Gastrocnemius medialis (tissue), 4 donors: Measurements from ENCODE around the gene TBCCD1. TPM values are rescaled to one million over a fixed set of nuclear protein-coding genes. Genes with fewer than 3 reads are reported as not detected.

Source experiments
- ATAC-seq, 2 donors: fragments of 150-250 bp; one replicate each; pipeline ENCODE4 v1.9.1; 2016
- DNase-seq, 2 donors: peaks; one replicate each; pipeline ENCODE4 v3.0.0-alpha.2; 2019
- H3K27ac ChIP-seq, 4 donors: fragments of 200-600 bp; sonication (generic); 1 replicate in 1 of 4; 2 replicates in 3 of 4; pipeline ENCODE4 v1.5.1; 2016 to 2018; ENCODE audit warnings: mild to moderate bottlenecking in 2 of 4, moderate library complexity in 1 of 4
- H3K27me3 ChIP-seq, 3 donors: fragments of 200-600 bp; sonication (generic) in 2 of 3; 1 replicate in 1 of 3; 2 replicates in 2 of 3; pipeline versions ENCODE4 v1.5.1 to v1.6.0; 2016 to 2019; ENCODE audit warnings: mild to moderate bottlenecking in 1 of 3, moderate library complexity in 1 of 3
- H3K36me3 ChIP-seq, 2 donors: fragments of 200-600 bp; sonication (generic) in 1 of 2; one replicate each; pipeline ENCODE4 v1.5.1; 2017 to 2018
- H3K4me1 ChIP-seq, 2 donors: fragments of 200-600 bp; sonication (generic) in 1 of 2; one replicate each; pipeline ENCODE4 v1.5.1; 2016 to 2017; ENCODE audit warnings: mild to moderate bottlenecking in 2 of 2
- H3K4me3 ChIP-seq, 4 donors: fragments of 200-600 bp; sonication (generic) in 3 of 4; 1 replicate in 1 of 4; 2 replicates in 3 of 4; pipeline ENCODE4 v1.5.1; 2016 to 2019; ENCODE audit warnings: mild to moderate bottlenecking in 2 of 4
- H3K9me3 ChIP-seq, 3 donors: fragments of 200-600 bp; sonication (generic) in 2 of 3; 1 replicate in 1 of 3; 2 replicates in 2 of 3; pipeline ENCODE4 v1.5.1; 2016 to 2019
- POLR2A ChIP-seq, 2 donors: fragments of 450-650 bp; IDR thresholded peaks; one replicate each; pipeline ENCODE4 v1.6.1; 2017; ENCODE audit warnings: antibody characterized with exemption in 2 of 2, mild to moderate bottlenecking in 2 of 2, moderate library complexity in 2 of 2
- in situ Hi-C, 4 donors: fragments of 200-750 bp; cut with MboI; loops; one replicate each; pipeline versions ENCODE4 v1.15.0 to v1.8.0; 2017; ENCODE audit warnings: low sequenced_read_pairs in 4 of 4
- intact Hi-C: fragments of 100-400 bp; cut with DNase I; formaldehyde crosslinking; loops from one replicate; pipeline ENCODE4 v1.15.1; 2023; ENCODE audit warnings: low total_unique reads
- total RNA-seq, 4 donors: library from RNA; depleted of rRNA; stranded (reverse); fragments of >200 nt; gene quantifications; one replicate each; pipeline versions ENCODE4 v1.1.0 to v1.2.3, GENCODE V29; 2016
- TF ChIP-seq, protein P1 (sequence below), 5 experiments: fragments of 450-650 bp in 3 of 5; fragments of 200-600 bp in 2 of 5; sonication (generic) in 2 of 5; IDR thresholded peaks in 4 of 5; conservative IDR thresholded peaks in 1 of 5; 1 replicate in 4 of 5; 2 replicates in 1 of 5; pipeline ENCODE4 v1.5.1; 2016 to 2019; ENCODE audit warnings: antibody characterized with exemption in 5 of 5, mild to moderate bottlenecking in 3 of 5, moderate library complexity in 3 of 5

Gene TBCCD1
- total RNA-seq, 4 donors from 2014 or later = 7.3 to 10.7 (median 8.0) TPM

DNA sequence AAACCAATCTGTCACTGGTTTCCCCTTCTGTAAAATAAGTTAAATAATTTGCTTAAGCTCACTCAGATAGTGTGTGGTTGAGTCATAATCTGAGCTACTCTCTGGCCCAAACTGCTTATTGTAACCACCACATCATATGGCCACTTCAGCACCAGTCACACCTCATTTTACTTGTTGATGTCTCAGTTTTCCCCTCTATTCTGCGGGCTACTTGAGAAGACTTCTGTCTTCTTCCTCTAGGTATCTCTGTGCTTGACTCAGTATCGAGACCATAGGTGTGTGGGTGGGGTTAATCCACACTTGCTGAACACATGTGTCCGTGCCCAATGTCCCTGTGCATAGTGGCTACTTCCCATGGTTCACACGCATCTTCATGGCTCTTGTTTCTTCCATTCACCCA lies 55.9 kb downstream of the TBCCD1 start:
- intact Hi-C loops = no loop called here
- TF ChIP-seq POLR2A (IDR thresholded peaks at IDR 0.05) = no peak
- TF ChIP-seq, protein P1, sequence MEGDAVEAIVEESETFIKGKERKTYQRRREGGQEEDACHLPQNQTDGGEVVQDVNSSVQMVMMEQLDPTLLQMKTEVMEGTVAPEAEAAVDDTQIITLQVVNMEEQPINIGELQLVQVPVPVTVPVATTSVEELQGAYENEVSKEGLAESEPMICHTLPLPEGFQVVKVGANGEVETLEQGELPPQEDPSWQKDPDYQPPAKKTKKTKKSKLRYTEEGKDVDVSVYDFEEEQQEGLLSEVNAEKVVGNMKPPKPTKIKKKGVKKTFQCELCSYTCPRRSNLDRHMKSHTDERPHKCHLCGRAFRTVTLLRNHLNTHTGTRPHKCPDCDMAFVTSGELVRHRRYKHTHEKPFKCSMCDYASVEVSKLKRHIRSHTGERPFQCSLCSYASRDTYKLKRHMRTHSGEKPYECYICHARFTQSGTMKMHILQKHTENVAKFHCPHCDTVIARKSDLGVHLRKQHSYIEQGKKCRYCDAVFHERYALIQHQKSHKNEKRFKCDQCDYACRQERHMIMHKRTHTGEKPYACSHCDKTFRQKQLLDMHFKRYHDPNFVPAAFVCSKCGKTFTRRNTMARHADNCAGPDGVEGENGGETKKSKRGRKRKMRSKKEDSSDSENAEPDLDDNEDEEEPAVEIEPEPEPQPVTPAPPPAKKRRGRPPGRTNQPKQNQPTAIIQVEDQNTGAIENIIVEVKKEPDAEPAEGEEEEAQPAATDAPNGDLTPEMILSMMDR (IDR thresholded peaks at IDR 0.05 in 4 of 5, conservative IDR thresholded peaks at IDR 0.05 in 1 of 5) = no peak
- H3K27ac ChIP-seq = no peak overlapping the region
- no peaks in the 10 kb centered on the region for H3K9me3 ChIP-seq
- no peaks in the 10 kb centered on the region for H3K36me3 ChIP-seq
- no peak for ATAC-seq
- in situ Hi-C loops = no loop called here
- no peaks in the 10 kb centered on the region for H3K4me1 ChIP-seq
- DNase-seq = no peak
- H3K4me3 ChIP-seq = no peak overlapping the region
- H3K27me3 ChIP-seq = peaks cover 0 to 7% (median 0%) of the 10 kb centered on the region in 3 donors

DNA sequence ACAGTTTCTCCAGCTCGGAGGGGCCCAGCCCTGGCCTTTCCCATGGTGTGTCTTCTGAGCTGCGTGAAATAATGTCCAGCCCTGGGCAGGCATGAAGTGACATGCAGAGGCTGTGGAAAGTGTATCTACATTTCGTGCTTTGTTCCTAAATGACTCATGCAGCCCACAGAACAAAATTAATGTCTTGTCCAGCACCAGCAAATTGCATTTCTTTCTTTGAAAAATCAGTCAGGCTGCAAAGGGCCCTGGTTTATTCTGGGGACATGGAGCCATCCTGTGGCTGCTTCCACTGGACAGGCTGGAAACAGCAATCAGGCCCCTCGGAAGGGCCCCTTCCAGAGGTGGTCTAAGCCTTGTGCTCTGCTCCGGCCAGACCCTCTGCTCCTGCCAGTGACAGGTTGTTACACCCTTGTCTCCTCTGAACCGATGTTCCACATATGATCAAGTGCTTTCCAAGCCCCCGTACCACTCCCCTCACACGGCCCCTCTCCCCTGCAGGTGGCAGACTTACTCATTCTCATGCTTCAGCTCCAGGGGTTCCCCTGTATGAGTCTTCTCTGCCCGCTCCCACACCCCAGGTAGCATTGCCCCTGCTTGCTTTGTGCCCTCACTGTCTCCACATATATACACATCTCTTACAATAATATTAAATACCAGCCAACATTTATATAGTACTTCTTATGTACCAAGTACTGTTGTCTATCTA lies 56.6 kb downstream of the TBCCD1 start:
- no peak overlapping the region for H3K4me3 ChIP-seq
- H3K4me1 ChIP-seq = no peaks in the 10 kb centered on the region
- TF ChIP-seq, protein P1 (IDR thresholded peaks at IDR 0.05 in 4 of 5, conservative IDR thresholded peaks at IDR 0.05 in 1 of 5) = no peak
- no peak for TF ChIP-seq POLR2A (IDR thresholded peaks at IDR 0.05)
- in situ Hi-C loops (no loop called here), intact Hi-C loops (no loop called here)
- no peak overlapping the region for H3K27ac ChIP-seq
- no peaks in the 10 kb centered on the region for H3K36me3 ChIP-seq
- no peaks in the 10 kb centered on the region for H3K9me3 ChIP-seq
- peaks cover 0 to 7% (median 0%) of the 10 kb centered on the region in 3 donors for H3K27me3 ChIP-seq
- no peak for DNase-seq
- ATAC-seq = no peak

DNA sequence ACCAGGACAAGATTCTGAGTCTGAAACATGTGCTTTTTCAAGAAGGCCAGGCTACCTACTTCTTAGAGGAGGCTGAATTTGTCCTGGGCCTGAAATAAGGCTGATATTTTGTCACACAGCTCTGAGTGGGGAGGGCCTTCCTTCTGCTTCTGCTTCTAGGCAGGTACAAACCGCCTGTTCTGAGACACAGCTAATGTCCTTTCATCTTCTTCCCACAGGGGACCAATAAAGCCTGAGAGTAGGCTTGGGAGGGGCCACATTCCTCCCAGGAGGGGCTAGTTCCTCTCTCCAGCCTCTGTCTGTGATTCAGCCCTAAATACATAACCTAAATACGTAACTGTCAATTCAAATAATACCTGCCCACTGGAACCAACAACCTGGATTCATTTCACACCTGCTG lies 57.7 kb downstream of the TBCCD1 start:
- Histone ChIP-seq H3K27ac (no peak overlapping the region), H3K4me1 (no peaks in the 10 kb centered on the region), H3K36me3 (no peaks in the 10 kb centered on the region), H3K27me3 (peaks cover 0 to 7% (median 0%) of the 10 kb centered on the region in 3 donors), H3K9me3 (no peaks in the 10 kb centered on the region), H3K4me3 (no peak overlapping the region)
- ATAC-seq (no peak), DNase-seq (no peak)
- TF ChIP-seq, protein P1 (IDR thresholded peaks at IDR 0.05 in 4 of 5, conservative IDR thresholded peaks at IDR 0.05 in 1 of 5) = no peak
- no peak for TF ChIP-seq POLR2A (IDR thresholded peaks at IDR 0.05)
- in situ Hi-C loops (no loop called here), intact Hi-C loops (no loop called here)

DNA sequence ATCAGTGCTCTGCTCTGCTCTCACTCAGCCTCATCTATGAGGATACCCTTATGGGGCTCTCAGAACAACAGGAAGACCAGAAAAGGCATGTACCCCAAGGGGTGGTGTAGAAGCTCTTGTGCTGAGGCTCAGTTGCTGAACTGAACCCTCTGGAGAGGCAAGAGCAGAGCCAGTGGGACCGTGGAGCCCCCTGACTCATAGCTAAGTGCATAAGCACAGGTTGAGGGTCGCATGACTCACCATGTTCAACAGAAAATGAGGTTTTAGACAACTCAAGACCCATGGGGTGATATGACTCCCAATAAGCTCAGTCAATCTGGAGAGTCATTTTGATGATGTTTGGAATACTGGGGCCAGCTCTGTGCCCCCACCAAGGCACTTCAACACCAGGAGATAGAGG lies 60.3 kb downstream of the TBCCD1 start:
- Histone ChIP-seq H3K4me3 (no peak overlapping the region), H3K27ac (no peak overlapping the region), H3K4me1 (no peaks in the 10 kb centered on the region), H3K36me3 (no peaks in the 10 kb centered on the region), H3K9me3 (no peaks in the 10 kb centered on the region), H3K27me3 (no peaks in the 10 kb centered on the region)
- ATAC-seq (no peak), DNase-seq (no peak)
- in situ Hi-C loops = no loop called here
- intact Hi-C loops = no loop called here
- TF ChIP-seq, protein P1 (IDR thresholded peaks at IDR 0.05 in 4 of 5, conservative IDR thresholded peaks at IDR 0.05 in 1 of 5) = no peak
- TF ChIP-seq POLR2A (IDR thresholded peaks at IDR 0.05) = no peak
